ENCODE results near the gene EPHA7. TPM values are rescaled to one million over a fixed set of nuclear protein-coding genes. Genes with fewer than 3 reads are reported as not detected.

EPHA7 gene
- total RNA-seq, 3 donors from 2014 or later, result 0.66 to 1.8 (median 0.80) TPM

DNA sequence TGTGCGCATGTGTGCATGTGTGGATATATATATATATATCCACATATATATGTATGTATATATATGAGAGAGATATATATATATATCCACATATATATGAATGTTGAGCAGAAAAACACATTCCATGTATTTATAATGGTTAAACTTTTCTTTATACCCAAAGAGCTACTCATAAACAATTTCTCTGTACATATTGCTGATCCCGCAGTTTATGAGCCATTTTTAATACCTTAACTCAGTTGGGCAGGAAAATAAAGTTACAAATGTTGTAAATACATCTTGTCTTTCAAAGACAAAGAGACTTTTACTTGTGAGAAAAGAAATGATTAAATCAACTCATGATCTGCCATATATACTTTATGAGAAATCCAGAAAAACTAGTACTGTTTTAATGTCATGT is 18.1 kb upstream of the EPHA7 start:
- no peaks in the 10 kb centered on the region for H3K4me1 ChIP-seq
- no peaks in the 10 kb centered on the region for H3K9me3 ChIP-seq
- intact Hi-C loops (cut with DNase I; ENCODE audit: low total_unique reads), result no loop called here
- no peak overlapping the region for H3K27ac ChIP-seq
- H3K36me3 ChIP-seq, result no peaks in the 10 kb centered on the region
- H3K4me3 ChIP-seq, result no peak overlapping the region
- no peaks in the 10 kb centered on the region for H3K27me3 ChIP-seq
- no peak for DNase-seq (ENCODE audit: low spot score in 2 of 2)
- no peak for TF ChIP-seq POLR2A (IDR thresholded peaks at IDR 0.05)
- TF ChIP-seq, protein P1, sequence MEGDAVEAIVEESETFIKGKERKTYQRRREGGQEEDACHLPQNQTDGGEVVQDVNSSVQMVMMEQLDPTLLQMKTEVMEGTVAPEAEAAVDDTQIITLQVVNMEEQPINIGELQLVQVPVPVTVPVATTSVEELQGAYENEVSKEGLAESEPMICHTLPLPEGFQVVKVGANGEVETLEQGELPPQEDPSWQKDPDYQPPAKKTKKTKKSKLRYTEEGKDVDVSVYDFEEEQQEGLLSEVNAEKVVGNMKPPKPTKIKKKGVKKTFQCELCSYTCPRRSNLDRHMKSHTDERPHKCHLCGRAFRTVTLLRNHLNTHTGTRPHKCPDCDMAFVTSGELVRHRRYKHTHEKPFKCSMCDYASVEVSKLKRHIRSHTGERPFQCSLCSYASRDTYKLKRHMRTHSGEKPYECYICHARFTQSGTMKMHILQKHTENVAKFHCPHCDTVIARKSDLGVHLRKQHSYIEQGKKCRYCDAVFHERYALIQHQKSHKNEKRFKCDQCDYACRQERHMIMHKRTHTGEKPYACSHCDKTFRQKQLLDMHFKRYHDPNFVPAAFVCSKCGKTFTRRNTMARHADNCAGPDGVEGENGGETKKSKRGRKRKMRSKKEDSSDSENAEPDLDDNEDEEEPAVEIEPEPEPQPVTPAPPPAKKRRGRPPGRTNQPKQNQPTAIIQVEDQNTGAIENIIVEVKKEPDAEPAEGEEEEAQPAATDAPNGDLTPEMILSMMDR (IDR thresholded peaks at IDR 0.05), result no peak
- no peak for TF ChIP-seq POLR2AphosphoS5 (IDR thresholded peaks at IDR 0.05)

DNA sequence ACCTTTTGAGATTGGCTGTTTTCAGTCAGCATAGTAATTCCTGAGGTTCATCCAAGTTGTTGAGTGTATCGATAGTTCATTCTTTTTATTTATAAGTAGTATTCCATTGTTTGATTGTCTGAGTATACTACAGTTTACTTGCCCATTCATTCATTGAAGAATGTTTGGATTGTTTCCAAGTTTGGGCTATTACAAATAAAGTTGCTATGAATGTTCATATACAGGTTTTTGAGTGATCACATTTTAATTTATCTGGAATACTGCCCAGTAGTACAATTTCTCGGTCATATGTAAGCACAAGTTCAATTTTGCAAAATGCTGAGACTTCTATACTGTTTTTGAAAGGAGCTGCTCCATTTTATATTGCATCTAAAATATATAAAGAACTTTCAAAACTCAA is 14.2 kb upstream of the EPHA7 start:
- DNase-seq (ENCODE audit: low spot score in 2 of 2), result no peak
- no peaks in the 10 kb centered on the region for H3K27me3 ChIP-seq
- no peaks in the 10 kb centered on the region for H3K9me3 ChIP-seq
- intact Hi-C loops (cut with DNase I; ENCODE audit: low total_unique reads), result no loop called here
- no peaks in the 10 kb centered on the region for H3K4me1 ChIP-seq
- no peaks in the 10 kb centered on the region for H3K36me3 ChIP-seq
- TF ChIP-seq, protein P1 (IDR thresholded peaks at IDR 0.05), result no peak
- TF ChIP-seq POLR2A (IDR thresholded peaks at IDR 0.05), result no peak
- TF ChIP-seq POLR2AphosphoS5 (IDR thresholded peaks at IDR 0.05), result no peak
- H3K27ac ChIP-seq, result no peak overlapping the region
- H3K4me3 ChIP-seq, result no peak overlapping the region

DNA sequence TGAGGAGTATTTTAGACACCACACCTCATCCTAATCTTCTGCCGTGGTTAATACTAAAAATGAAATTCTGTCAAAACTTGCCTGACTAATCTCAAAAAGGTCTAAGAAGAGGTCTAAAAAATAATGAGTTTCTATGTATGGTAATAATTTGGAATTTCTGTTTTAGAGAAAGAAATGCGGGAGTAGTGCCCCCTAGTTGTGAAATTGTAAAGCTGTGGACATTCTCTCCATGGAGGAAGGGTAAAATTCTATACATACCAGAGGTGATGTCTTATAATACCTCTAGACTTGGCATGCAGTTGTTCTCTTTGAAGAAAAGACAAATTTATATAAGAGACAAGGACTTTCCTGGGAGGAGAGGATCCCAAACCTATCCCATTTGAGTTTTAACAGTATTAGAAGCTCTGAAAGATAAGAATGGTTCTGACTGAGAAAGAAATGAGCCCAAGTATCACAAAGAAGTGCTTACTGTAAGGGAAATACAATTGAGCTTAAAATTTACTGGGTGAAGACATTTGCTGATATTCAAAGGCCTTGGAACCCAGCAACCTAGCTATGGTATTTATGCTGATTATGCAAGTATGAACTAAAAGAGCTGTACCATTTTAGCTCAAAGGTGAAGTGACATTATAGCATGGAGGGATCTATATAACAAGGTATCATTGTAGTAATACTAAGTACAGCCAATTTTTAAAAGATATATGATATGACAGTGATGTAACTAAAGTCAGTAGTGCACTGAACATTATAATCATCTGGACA is 5.1 kb upstream of the EPHA7 start:
- no peak overlapping the region for H3K27ac ChIP-seq
- intact Hi-C loops (cut with DNase I; ENCODE audit: low total_unique reads), result no loop called here
- no peak for TF ChIP-seq POLR2AphosphoS5 (IDR thresholded peaks at IDR 0.05)
- no peak for TF ChIP-seq POLR2A (IDR thresholded peaks at IDR 0.05)
- TF ChIP-seq, protein P1 (IDR thresholded peaks at IDR 0.05), result no peak

DNA sequence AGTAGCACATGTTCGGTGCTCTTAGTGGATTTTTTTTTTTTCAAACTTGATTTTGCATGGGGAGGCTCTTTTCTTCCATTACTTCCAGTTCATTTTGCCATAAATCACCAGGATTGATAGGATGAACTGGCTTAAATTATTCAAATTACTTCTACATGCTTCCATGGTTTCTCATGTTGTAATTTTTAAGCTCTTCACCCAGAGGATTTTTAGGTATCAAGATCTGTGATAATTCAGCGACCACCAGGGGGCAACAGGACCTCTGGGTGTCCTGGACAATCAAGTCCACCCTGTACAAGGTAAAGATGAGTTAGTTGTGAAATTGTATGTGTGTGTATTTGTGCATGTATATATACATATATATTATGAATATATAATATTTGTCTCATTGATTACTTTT is 4.2 kb upstream of the EPHA7 start:
- H3K36me3 ChIP-seq, result no peaks in the 10 kb centered on the region
- peaks cover 0 to 32% of the 10 kb centered on the region in 2 donors for H3K27me3 ChIP-seq
- TF ChIP-seq POLR2A (IDR thresholded peaks at IDR 0.05), result no peak
- TF ChIP-seq, protein P1 (IDR thresholded peaks at IDR 0.05), result no peak
- no peak for TF ChIP-seq POLR2AphosphoS5 (IDR thresholded peaks at IDR 0.05)
- intact Hi-C loops (cut with DNase I; ENCODE audit: low total_unique reads), result no loop called here
- DNase-seq (ENCODE audit: low spot score in 2 of 2), result no peak
- no peak overlapping the region for H3K27ac ChIP-seq
- no peaks in the 10 kb centered on the region for H3K9me3 ChIP-seq
- no peak overlapping the region for H3K4me3 ChIP-seq
- H3K4me1 ChIP-seq, result peaks cover 0 to 4% of the 10 kb centered on the region in 2 donors

More for the DNA sequence above, 5.1 kb upstream of the EPHA7 start:
- H3K4me3 ChIP-seq, result no peak overlapping the region
- peaks cover 0 to 32% of the 10 kb centered on the region in 2 donors for H3K27me3 ChIP-seq
- no peaks in the 10 kb centered on the region for H3K9me3 ChIP-seq
- H3K36me3 ChIP-seq, result no peaks in the 10 kb centered on the region
- H3K4me1 ChIP-seq, result no peaks in the 10 kb centered on the region
- no peak for DNase-seq (ENCODE audit: low spot score in 2 of 2)

DNA sequence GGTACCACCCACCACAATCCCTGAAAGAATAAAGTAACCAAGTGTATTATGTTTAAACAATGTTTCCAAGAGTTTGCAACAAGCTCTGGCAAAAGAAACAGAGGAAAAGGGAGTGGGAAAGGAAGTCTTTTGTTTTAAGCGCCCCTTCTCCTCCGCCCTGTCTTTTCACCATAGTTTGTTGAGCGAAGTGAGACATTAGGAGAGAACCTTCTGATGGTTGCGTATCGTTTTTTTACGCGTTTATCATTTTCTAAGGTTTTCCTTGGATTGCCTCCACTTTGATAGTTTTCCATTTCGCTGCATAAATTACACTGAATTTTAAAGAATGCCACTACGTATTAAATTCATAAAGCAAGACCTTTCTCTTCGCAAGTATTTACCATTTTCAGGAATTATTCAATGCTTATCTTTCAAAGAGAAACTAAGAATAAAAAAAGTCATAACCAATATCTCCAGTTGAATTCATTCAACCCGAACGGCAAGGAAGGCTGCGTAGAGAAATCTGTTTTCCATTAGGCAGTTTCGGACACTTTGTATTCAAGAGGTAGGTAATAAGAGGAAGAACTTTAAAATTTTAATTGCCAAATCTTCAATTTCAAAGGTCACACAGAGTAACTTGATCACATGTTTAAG is 920 bp upstream of the EPHA7 start:
- Histone ChIP-seq H3K27me3 (peaks cover 3 to 64% of the 10 kb centered on the region in 2 donors), H3K4me3 (peak overlapping the region; percentile 43 to 70 (median 54))
- intact Hi-C loops (cut with DNase I; ENCODE audit: low total_unique reads), result no loop called here

More for the DNA sequence above, 920 bp upstream of the EPHA7 start:
- H3K4me1 ChIP-seq, result peaks cover 0 to 8% of the 10 kb centered on the region in 2 donors
- H3K27ac ChIP-seq, result no peak overlapping the region
- no peaks in the 10 kb centered on the region for H3K9me3 ChIP-seq
- H3K36me3 ChIP-seq, result no peaks in the 10 kb centered on the region
- no peak for DNase-seq (ENCODE audit: low spot score in 2 of 2)
- TF ChIP-seq POLR2AphosphoS5 (IDR thresholded peaks at IDR 0.05) (no peak), POLR2A (IDR thresholded peaks at IDR 0.05) (no peak)
- TF ChIP-seq, protein P1 (IDR thresholded peaks at IDR 0.05), result no peak

Measured in breast epithelium (tissue), 4 donors.